Endothelial cell (in vitro differentiated cells): ENCODE measurements around the gene LMO2. TPM values are rescaled to one million over a fixed set of nuclear protein-coding genes. Genes with fewer than 3 reads are reported as not detected.

Experiments
- DNase-seq: peaks from one replicate; pipeline ENCODE4 v3.0.0; 2021; ENCODE audit warnings: low spot score
- H3K27ac Mint-ChIP-seq: one replicate; pipeline ENCODE4 v1.8.0; 2021; ENCODE audit warnings: mixed read lengths, inconsistent platforms; ENCODE audit not compliant: unreplicated experiment
- H3K27me3 Mint-ChIP-seq: one replicate; pipeline ENCODE4 v1.8.0; 2021; ENCODE audit warnings: mild to moderate bottlenecking, moderate library complexity, mixed read lengths, inconsistent platforms; ENCODE audit not compliant: unreplicated experiment
- H3K36me3 Mint-ChIP-seq: one replicate; pipeline ENCODE4 v1.8.0; 2021; ENCODE audit warnings: mild to moderate bottlenecking, low read depth, mixed read lengths, inconsistent platforms; ENCODE audit not compliant: unreplicated experiment
- H3K4me1 Mint-ChIP-seq: one replicate; pipeline ENCODE4 v1.8.0; 2021; ENCODE audit warnings: mild to moderate bottlenecking, mixed read lengths, inconsistent platforms; ENCODE audit not compliant: unreplicated experiment
- H3K4me3 Mint-ChIP-seq: one replicate; pipeline ENCODE4 v1.8.0; 2021; ENCODE audit warnings: mild to moderate bottlenecking, mixed read lengths, inconsistent platforms; ENCODE audit not compliant: unreplicated experiment
- H3K9me3 Mint-ChIP-seq: one replicate; pipeline ENCODE4 v1.8.0; 2021; ENCODE audit warnings: mixed read lengths, inconsistent platforms; ENCODE audit not compliant: unreplicated experiment
- total RNA-seq: library from RNA; stranded (reverse); fragmentation: NEBNext Ultra II Directional; extraction: Animal tissue kit (Norgen Biotek cat#: 25700); gene quantifications from one replicate; pipeline ENCODE4 v1.2.1, GENCODE V29; 2021; ENCODE audit not compliant: unreplicated experiment
- TF ChIP-seq, protein P1 (sequence below): fragments of 200-600 bp; sonication (generic); IDR thresholded peaks from one replicate; pipeline ENCODE4 v1.5.0; 2021; ENCODE audit warnings: antibody characterized with exemption; ENCODE audit not compliant: unreplicated experiment

Gene LMO2
- total RNA-seq, 1 donor from 2014 or later, result 223 TPM

DNA sequence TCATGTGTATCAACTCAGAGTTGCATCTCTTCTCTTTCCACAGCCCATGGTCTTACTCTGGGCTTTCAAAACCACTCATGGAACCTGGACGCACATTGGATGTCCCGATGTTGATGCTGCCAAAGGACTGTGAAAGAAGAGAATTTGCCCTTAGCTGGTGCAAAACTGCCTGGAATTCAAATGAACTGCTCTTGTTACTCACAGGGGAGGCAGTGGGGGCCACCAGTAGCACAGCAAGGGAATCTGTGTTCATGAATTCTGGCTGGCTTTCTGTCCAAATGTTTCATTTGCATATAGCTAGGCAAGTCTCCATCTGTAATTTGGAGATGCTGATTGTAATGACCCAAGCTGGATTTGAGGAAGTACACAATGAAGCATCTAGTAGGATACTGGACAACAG is 24.9 kb downstream of the LMO2 start:
- TF ChIP-seq, protein P1, sequence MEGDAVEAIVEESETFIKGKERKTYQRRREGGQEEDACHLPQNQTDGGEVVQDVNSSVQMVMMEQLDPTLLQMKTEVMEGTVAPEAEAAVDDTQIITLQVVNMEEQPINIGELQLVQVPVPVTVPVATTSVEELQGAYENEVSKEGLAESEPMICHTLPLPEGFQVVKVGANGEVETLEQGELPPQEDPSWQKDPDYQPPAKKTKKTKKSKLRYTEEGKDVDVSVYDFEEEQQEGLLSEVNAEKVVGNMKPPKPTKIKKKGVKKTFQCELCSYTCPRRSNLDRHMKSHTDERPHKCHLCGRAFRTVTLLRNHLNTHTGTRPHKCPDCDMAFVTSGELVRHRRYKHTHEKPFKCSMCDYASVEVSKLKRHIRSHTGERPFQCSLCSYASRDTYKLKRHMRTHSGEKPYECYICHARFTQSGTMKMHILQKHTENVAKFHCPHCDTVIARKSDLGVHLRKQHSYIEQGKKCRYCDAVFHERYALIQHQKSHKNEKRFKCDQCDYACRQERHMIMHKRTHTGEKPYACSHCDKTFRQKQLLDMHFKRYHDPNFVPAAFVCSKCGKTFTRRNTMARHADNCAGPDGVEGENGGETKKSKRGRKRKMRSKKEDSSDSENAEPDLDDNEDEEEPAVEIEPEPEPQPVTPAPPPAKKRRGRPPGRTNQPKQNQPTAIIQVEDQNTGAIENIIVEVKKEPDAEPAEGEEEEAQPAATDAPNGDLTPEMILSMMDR, result no peak
- H3K9me3 Mint-ChIP-seq, result no peaks in the 10 kb centered on the region
- peak overlapping the region; percentile 80 for H3K27ac Mint-ChIP-seq
- H3K4me3 Mint-ChIP-seq, result peak overlapping the region; percentile 99
- peaks cover 55% of the 10 kb centered on the region for H3K4me1 Mint-ChIP-seq
- peaks cover 45% of the 10 kb centered on the region for H3K36me3 Mint-ChIP-seq
- H3K27me3 Mint-ChIP-seq, result peaks cover 9% of the 10 kb centered on the region
- DNase-seq, result no peak

DNA sequence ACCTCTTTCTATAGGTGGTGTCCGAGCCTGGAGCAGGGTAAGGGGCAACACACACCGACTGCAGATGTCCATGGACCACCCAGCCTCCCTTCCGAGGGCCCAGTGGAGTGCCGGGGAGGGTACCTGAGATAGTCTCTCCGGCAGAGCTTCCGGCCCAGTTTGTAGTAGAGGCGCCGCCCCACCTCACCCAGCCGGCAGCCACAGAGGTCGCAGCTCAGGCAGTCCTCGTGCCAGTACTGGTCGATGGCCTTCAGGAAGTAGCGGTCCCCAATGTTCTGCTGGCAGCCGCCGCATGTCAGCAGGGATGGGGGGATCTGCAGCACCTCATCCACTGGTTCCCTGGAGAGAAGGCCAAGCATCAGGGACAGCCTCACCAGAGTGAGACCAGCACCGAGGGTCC is 27.4 kb downstream of the LMO2 start:
- TF ChIP-seq, protein P1, result no peak
- peaks cover 6% of the 10 kb centered on the region for H3K27me3 Mint-ChIP-seq
- no peak for DNase-seq
- H3K4me3 Mint-ChIP-seq, result peak overlapping the region; percentile 51
- peaks cover 56% of the 10 kb centered on the region for H3K36me3 Mint-ChIP-seq
- H3K9me3 Mint-ChIP-seq, result no peaks in the 10 kb centered on the region
- no peak overlapping the region for H3K27ac Mint-ChIP-seq
- H3K4me1 Mint-ChIP-seq, result peaks cover 50% of the 10 kb centered on the region

DNA sequence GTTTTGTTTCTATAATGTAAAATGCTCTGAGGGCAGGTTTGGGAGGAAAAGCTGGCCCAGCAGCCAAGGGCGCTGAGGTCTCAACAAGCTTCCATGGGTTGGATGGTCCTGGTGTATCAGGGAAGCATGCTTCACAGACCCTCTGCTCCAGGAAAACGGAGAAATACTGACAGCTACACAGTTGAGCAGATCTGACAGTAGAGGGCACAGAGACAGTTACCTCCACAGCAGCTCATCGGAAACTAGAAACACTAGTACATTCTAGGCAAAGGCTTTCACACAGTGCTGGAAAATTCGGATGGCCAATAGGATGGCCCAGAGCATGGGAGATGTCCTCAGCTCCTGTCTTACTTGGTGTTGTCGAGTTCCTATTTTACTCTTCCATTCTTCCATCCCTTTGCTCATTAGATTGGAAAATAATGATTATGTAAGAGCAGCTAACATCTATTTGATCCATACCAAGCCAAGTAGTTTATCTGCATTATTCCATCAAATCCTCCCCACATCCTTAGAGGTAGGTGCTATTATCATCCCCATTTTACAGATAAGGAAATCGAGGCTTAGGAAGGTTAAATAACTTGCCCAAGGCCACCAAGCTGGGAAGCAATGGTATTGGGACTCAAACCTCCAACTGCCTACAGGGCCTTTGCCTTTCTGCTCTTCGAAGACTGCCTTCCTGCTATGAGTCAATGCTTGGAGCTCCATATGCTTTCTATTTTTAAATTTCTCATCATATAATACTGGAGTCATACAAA is 28.3 kb downstream of the LMO2 start:
- H3K4me3 Mint-ChIP-seq, result peak overlapping the region; percentile 69
- peaks cover 8% of the 10 kb centered on the region for H3K27me3 Mint-ChIP-seq
- no peaks in the 10 kb centered on the region for H3K9me3 Mint-ChIP-seq
- peaks cover 55% of the 10 kb centered on the region for H3K4me1 Mint-ChIP-seq
- no peak for DNase-seq
- TF ChIP-seq, protein P1, result no peak
- H3K27ac Mint-ChIP-seq, result no peak overlapping the region
- peaks cover 64% of the 10 kb centered on the region for H3K36me3 Mint-ChIP-seq

DNA sequence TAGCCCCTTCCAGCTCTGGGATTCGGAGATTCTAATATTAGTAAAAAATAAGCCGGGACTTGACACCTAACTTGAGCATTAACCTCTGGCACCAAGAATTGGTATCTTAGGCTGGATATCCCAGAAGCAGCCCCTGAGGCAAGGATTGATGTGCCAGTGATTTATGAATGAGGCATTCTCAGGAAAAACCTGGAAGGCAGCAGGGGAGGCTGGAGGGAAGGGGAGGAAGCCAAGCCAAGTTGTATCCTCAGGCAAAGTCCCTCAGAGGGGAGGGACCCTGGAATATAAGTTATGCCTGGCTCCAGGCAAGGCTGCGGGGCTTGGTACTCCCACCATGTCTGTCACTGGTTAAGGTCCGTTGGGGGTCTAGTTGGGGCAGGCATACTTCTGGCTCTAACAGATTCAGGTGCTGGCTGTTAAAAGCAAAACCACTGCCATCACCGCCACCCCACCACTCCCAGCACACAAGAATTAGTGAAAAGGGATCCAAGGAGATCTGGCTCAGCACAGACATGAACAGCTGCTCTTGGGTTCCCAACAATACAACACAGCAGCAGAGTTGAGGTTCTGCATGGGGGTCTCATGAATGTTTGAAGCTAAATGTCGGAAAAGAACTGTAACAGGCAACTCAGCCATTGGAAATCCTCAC is 29.8 kb downstream of the LMO2 start:
- Mint-ChIP-seq H3K36me3 (peaks cover 59% of the 10 kb centered on the region), H3K9me3 (no peaks in the 10 kb centered on the region), H3K27ac (no peak overlapping the region), H3K4me1 (peaks cover 48% of the 10 kb centered on the region), H3K27me3 (peaks cover 3% of the 10 kb centered on the region), H3K4me3 (peak overlapping the region; percentile 40)
- no peak for DNase-seq
- TF ChIP-seq, protein P1, result no peak

GRCh38 chr11:33861386-33861785 is 30.5 kb downstream of the LMO2 start:
- peak overlapping the region; percentile 76 for H3K4me3 Mint-ChIP-seq
- TF ChIP-seq, protein P1, result no peak
- no peak for DNase-seq
- no peaks in the 10 kb centered on the region for H3K9me3 Mint-ChIP-seq
- peak overlapping the region; percentile 25 for H3K27ac Mint-ChIP-seq
- peaks cover 61% of the 10 kb centered on the region for H3K36me3 Mint-ChIP-seq
- peaks cover 49% of the 10 kb centered on the region for H3K4me1 Mint-ChIP-seq
- H3K27me3 Mint-ChIP-seq, result peaks cover 4% of the 10 kb centered on the region
